Lung (tissue), 12 donors: ENCODE results near the gene DCAF17. TPM values are rescaled to one million over a fixed set of nuclear protein-coding genes. Genes with fewer than 3 reads are reported as not detected.
"Not testable (repeated sequence)": the region's sequence is repeated elsewhere in the genome, so short reads cannot be mapped to it uniquely, and the experiment has no call there.

ENCODE experiments used
- ATAC-seq: fragments of 200-7000 bp; cut with Tn5 transposase; one replicate; pipeline ENCODE4 v1.9.1; 2020; ENCODE audit warnings: moderate number of reproducible peaks; ENCODE audit not compliant: insufficient read depth, low FRiP score
- DNase-seq, 3 donors: peaks; one replicate each; pipeline ENCODE4 v3.0.0-alpha.2; 2013 to 2017
- H3K27ac ChIP-seq, 2 donors: one replicate each; pipeline ENCODE4 v1.5.1; 2013; ENCODE audit warnings: mild to moderate bottlenecking in 2 of 2, moderate library complexity in 2 of 2, control low read depth in 1 of 2, inconsistent platforms in 1 of 2, low read depth in 1 of 2, low read length in 1 of 2
- H3K27me3 ChIP-seq, 3 donors: one replicate each; pipeline ENCODE4 v1.5.1; 2013; ENCODE audit warnings: low read length in 2 of 3; ENCODE audit not compliant: control insufficient read depth in 3 of 3, insufficient read depth in 3 of 3
- H3K36me3 ChIP-seq, 4 donors: one replicate each; pipeline ENCODE4 v1.5.1; 2013; ENCODE audit warnings: low read length in 4 of 4, mild to moderate bottlenecking in 1 of 4, moderate library complexity in 1 of 4; ENCODE audit not compliant: control insufficient read depth in 4 of 4, insufficient read depth in 4 of 4
- H3K4me1 ChIP-seq, 5 donors: one replicate each; pipeline ENCODE4 v1.5.1; 2013; ENCODE audit warnings: low read length in 5 of 5, mild to moderate bottlenecking in 2 of 5, moderate library complexity in 1 of 5; ENCODE audit not compliant: control insufficient read depth in 5 of 5, insufficient read depth in 5 of 5
- H3K4me3 ChIP-seq: one replicate; pipeline ENCODE4 v1.5.1; 2013; ENCODE audit warnings: mild to moderate bottlenecking, control low read depth, moderate library complexity
- H3K9ac ChIP-seq, 2 donors: one replicate each; pipeline ENCODE4 v1.5.1; 2013; ENCODE audit warnings: low read length in 2 of 2, control low read depth in 1 of 2; ENCODE audit not compliant: insufficient read depth in 1 of 2
- H3K9me3 ChIP-seq, 4 donors: one replicate each; pipeline ENCODE4 v1.5.1; 2013; ENCODE audit warnings: low read length in 3 of 4, mild to moderate bottlenecking in 1 of 4, moderate library complexity in 1 of 4; ENCODE audit not compliant: control insufficient read depth in 4 of 4, insufficient read depth in 3 of 4
- CTCF ChIP-seq: IDR thresholded peaks from 2 replicates; pipeline ENCODE4 v1.5.1; 2012; ENCODE audit warnings: mild to moderate bottlenecking; ENCODE audit errors: control extremely low read depth, extremely low read depth
- WGBS, 2 donors: extraction: QIAGEN DNeasy Blood & Tissue Kit; methylation state at CpG; one replicate each; pipeline ENCODE4 v1.1.7; 2013; 5-methylcytosine and 5-hydroxymethylcytosine counted together
- polyA plus RNA-seq, 2 donors: library from polyadenylated mRNA; stranded (reverse); fragments of 200-250 nt; gene quantifications; one replicate each; pipeline ENCODE4 v1.2.1, GENCODE V29; 2013
- total RNA-seq, 2 donors: library from RNA; depleted of rRNA in 1 of 2; stranded (reverse); fragments of >200 nt in 1 of 2; gene quantifications; one replicate each; pipeline ENCODE4 v1.2.1, GENCODE V29; 2014 to 2021
- donor health status: control.
- donor health status: control.
- donor health status: Bipolar disorder and iron deficiency.
- donor health status: healthy.
- donor health status: DM: yes; HTN: yes; CAD: no.

DCAF17 gene
- total and polyA plus RNA-seq, 4 donors: 3.1 to 34.4 (median 8.0) TPM

GRCh38 chr2:171530378-171530777, 96.4 kb downstream of the DCAF17 start:
- H3K9ac ChIP-seq: no peak overlapping the region
- 52 to 53% methylated on average over 4 of the region's 4 CpGs for WGBS, 2 donors
- H3K4me1 ChIP-seq: peaks cover 0 to 6% (median 0%) of the 10 kb centered on the region in 5 donors
- peaks cover 0 to 3% (median 0%) of the 10 kb centered on the region in 4 donors for H3K36me3 ChIP-seq
- DNase-seq (no peak), ATAC-seq (no peak)
- no peak overlapping the region for H3K27ac ChIP-seq
- no peaks in the 10 kb centered on the region for H3K9me3 ChIP-seq
- H3K27me3 ChIP-seq: no peaks in the 10 kb centered on the region
- TF ChIP-seq CTCF: no peak
- H3K4me3 ChIP-seq: no peak overlapping the region

DNA sequence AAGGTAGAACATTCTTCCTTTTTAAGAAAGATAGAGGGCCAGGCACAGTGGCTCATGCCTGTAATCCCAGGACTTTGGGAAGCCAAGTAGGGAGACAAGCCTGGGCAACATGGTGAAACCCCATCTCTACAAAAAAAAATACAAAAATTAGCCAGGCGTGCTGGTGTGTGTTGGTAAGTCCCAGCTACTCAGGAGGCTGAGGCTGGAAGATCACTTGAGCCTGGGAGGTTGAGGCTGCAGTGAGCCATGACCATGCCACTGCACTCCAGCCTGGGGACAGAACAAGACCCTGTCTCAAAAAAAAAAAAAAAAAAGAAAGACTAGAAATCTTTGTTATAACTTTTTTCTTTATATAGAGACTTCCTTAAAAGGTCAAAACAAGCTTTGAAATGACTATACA, 96.8 kb downstream of the DCAF17 start:
- H3K4me1 ChIP-seq, H3K9ac ChIP-seq, H3K27me3 ChIP-seq, DNase-seq, H3K36me3 ChIP-seq, H3K4me3 ChIP-seq, ATAC-seq, H3K9me3 ChIP-seq, H3K27ac ChIP-seq: not testable (repeated sequence)
- 65 to 83% methylated on average over 1 of the region's 1 CpG for WGBS, 2 donors

- Histone ChIP-seq H3K27ac (no peak overlapping the region), H3K27me3 (no peaks in the 10 kb centered on the region), H3K4me1 (peaks cover 0 to 6% (median 0%) of the 10 kb centered on the region in 5 donors), H3K4me3 (no peak overlapping the region), H3K36me3 (peaks cover 0 to 3% (median 0%) of the 10 kb centered on the region in 4 donors), H3K9ac (no peak overlapping the region), H3K9me3 (no peaks in the 10 kb centered on the region)
- ATAC-seq (no peak), DNase-seq (peak in 1 of 3 donors; percentile 22)
- TF ChIP-seq CTCF: no peak
- 51 to 52% methylated on average over 7 of the region's 7 CpGs for WGBS, 2 donors
Measured at GRCh38 chr2:171531291-171531690, 97.3 kb downstream of the DCAF17 start.

DNA sequence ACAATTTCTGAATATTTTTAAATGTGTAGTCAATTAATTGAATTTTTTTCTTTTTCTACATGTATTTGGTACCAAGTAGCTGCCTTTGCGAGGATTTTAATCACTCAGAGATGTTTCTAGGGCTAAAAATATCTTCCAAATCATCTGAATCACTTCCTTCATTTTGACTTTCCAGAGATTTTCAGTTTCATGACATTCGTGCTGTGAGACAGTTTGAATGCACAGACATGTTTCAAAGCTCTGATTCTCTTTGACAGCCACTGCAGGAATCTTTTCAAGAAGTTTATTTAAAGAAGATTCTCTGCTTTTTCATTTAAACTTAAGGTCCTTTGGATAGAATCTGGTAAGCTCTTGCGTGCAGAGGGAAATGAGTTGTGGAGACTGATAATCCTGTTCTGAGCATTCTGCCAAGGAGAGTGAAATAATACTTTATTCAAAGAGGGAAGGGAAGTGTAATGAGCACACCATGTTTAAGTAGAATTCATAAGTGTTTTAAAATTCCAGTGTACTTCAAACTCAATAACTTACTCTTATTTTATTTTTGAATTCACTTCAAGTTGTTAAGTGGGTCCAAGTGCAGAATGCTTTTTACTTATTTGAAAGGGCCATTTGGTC, 97.9 kb downstream of the DCAF17 start:
- Histone ChIP-seq H3K4me1 (peaks cover 0 to 6% (median 0%) of the 10 kb centered on the region in 5 donors), H3K9me3 (no peaks in the 10 kb centered on the region), H3K9ac (no peak overlapping the region), H3K27ac (no peak overlapping the region), H3K4me3 (no peak overlapping the region), H3K36me3 (peaks cover 0 to 3% (median 0%) of the 10 kb centered on the region in 4 donors), H3K27me3 (no peaks in the 10 kb centered on the region)
- DNase-seq (peak in 1 of 3 donors; percentile 20), ATAC-seq (no peak)
- TF ChIP-seq CTCF: no peak
- WGBS, 2 donors: 42 to 55% methylated on average over 3 of the region's 3 CpGs
